Epithelial cell of proximal tubule (primary cell): Measurements from ENCODE around the gene CTU1. TPM values are rescaled to one million over a fixed set of nuclear protein-coding genes. Genes with fewer than 3 reads are reported as not detected.

ENCODE experiments used
- DNase-seq: peaks from one replicate; pipeline ENCODE4 v3.0.0-alpha.2; 2011; ENCODE audit warnings: low read depth
- H3K4me3 ChIP-seq: 2 replicates; pipeline ENCODE4 v1.5.1; 2011; ENCODE audit warnings: low read depth, mild to moderate bottlenecking, low read length
- CTCF ChIP-seq: conservative IDR thresholded peaks from 2 replicates; pipeline ENCODE4 v1.5.1; 2012; ENCODE audit warnings: low read depth, mild to moderate bottlenecking, low read length
- total RNA-seq: library from RNA; depleted of rRNA; stranded (reverse); fragments of >200 nt; gene quantifications from 2 replicates; pipeline ENCODE4 v1.2.3, GENCODE V29; 2015

The CTU1 gene
- total RNA-seq, 1 donor from 2014 or later, result 12.5 TPM

GRCh38 chr19:51078104-51078503 is 30.1 kb downstream of the CTU1 start:
- TF ChIP-seq CTCF, result no peak
- no peak overlapping the region for H3K4me3 ChIP-seq
- no peak for DNase-seq

DNA sequence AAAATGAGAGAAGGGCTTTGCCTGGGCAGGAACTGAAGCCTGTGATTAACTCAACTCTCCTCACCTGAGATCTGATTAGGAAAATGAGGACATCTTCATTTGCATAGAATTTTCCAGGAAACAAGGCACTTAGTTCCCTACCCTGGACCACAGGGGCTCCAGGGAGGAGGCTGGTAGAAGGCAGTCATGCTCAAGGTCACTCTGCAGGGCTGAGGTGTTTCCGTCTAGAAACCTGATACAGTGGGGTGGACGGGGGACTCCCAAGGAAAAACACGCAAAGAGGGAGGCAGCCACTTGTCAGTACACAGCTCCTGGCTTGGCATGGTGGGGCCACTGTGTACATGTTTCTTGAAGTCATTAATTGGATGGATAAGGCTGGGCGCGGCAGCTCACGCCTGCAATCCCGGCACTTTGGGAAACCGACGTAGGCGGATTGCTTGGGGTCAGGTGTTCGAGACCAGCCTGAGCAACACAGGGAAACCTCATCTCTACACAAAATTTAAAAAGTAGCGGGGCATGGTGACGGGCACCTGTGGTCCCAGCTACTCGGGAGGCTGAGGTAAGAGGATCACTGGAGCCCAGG is 31.5 kb downstream of the CTU1 start:
- DNase-seq, result no peak

DNA sequence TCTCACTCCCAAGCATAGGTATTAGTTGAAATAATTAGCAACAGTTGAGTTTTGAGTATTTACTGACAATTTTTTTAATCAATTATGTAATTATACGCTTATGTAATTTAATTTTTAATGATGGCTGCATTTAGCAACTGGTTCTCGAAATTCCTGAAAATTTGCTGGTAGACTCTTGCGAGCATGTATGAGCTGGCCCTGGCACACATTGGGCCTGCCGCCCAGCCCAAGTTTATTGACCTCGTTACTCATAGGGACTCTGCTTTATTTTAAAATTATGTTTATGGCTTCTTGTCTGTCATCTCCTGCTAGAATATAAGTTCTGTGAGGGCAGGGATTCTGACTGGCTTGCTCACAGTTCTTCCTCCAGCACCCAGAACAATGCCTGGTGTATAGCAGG is 32.2 kb downstream of the CTU1 start:
- no peak for DNase-seq
- no peak overlapping the region for H3K4me3 ChIP-seq
- TF ChIP-seq CTCF, result no peak

More for the DNA sequence above, 31.5 kb downstream of the CTU1 start:
- TF ChIP-seq CTCF, result no peak
- H3K4me3 ChIP-seq, result no peak overlapping the region

- DNase-seq, result no peak
- no peak for TF ChIP-seq CTCF
- no peak overlapping the region for H3K4me3 ChIP-seq
These were observed 37.2 kb downstream of the CTU1 start for GRCh38 chr19:51071095-51071405.

- no peak for DNase-seq
- no peak overlapping the region for H3K4me3 ChIP-seq
- TF ChIP-seq CTCF, result no peak
These were observed 37.7 kb downstream of the CTU1 start for GRCh38 chr19:51070334-51071094.

- no peak overlapping the region for H3K4me3 ChIP-seq
- TF ChIP-seq CTCF, result no peak
- no peak for DNase-seq
These were observed 41.6 kb downstream of the CTU1 start for GRCh38 chr19:51066393-51067186.
